HG02678 (cell line): ENCODE data around the gene ARL8A.
"Not testable (repeated sequence)": the region's sequence is repeated elsewhere in the genome, so short reads cannot be mapped to it uniquely, and the experiment has no call there.

Source experiments
- ATAC-seq: cut with Tn5 transposase; IDR thresholded peaks from one replicate; pipeline ENCODE4 v1.9.1; 2021; ENCODE audit warnings: mild to moderate bottlenecking, moderate library complexity; ENCODE audit not compliant: unreplicated experiment

Gene ARL8A

DNA sequence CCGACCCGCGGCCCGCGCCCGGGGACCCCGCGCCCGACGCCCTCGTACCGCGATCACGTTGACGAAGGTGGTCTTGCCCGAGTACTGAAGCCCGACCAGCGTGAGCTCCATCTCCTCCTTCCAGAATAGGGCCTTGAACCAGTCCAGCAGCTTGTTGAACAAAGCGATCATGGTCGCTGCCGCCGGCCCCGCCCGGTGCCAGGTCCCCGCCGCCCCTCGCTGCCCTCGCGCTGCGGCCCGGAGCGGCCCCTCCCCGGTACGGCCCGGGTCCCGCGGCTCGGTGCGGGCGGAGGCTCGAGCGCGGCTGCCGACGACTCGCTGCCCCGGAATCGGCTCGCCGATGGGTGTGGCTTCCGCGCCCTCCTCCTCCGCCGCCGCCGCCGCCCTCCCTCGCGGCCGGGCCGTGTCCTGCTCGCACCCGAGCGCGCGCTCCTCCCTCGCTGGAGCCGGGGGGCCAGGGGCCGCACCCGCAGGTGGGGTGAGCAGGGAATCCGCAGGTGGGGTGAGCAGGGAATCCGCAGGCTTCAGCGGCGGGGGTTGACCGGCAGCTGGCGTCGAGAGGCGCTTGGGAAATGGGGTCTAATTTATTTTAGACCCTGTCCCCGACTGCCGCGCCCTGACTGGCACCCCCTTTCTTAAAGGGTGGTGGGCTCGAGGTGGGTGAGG, at the start of gene ARL8A:
Gene ARL8A (minus strand): TSS at position 336 of the 666 bp plus-strand sequence. CDS start 165 bp downstream, at position 171.
- ATAC-seq, result peak; percentile 68

DNA sequence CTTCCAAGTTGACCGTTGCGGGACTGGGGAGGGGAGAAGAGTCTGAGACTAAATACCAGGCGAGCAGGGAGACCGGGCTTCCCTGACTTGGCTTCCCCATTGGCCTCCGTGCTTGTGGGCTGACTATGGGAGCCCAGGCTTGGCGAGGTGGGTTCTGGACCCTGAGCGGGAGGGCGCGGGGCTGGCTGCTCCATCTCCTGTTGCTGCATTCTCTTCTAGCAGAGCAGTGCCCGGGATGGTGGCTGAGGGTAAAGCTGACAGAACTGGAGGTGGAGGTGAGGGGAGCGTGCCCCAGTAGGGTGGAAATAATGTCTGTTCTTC, 49.8 kb upstream of the ARL8A start:
- no peak for ATAC-seq

DNA sequence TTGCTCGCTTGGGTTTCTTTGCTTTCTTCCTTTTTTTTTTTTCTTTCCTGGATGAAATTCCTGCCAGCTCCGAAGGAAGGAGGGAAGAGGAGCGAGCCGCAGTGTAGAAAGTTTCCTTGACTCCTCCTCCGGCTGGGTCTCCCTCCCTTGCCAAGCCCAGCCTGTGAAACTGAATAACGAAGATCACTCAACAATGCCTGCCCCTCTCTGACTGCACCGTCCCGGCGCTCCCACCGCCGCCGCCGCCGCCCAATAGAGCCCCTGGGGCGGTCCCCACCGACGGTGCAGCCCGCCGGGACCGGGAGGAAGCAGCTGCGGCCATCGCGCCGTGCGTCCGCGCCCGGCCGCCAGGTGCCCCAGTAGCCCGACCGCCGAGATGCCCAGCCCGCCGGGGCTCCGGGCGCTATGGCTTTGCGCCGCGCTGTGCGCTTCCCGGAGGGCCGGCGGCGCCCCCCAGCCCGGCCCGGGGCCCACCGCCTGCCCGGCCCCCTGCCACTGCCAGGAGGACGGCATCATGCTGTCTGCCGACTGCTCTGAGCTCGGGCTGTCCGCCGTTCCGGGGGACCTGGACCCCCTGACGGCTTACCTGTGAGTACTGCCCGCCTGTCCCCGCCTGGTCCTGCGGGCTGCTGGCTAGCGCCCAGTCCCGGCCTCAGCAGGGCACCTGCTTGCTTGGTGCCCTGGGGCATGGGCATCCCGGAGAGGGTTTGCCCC, 49.2 kb upstream of the ARL8A start, which contains the start of gene LGR6:
Gene LGR6 (plus strand): TSS at position 186 of the 714 bp plus-strand sequence. CDS start 191 bp downstream, at position 377.
- no peak for ATAC-seq

DNA sequence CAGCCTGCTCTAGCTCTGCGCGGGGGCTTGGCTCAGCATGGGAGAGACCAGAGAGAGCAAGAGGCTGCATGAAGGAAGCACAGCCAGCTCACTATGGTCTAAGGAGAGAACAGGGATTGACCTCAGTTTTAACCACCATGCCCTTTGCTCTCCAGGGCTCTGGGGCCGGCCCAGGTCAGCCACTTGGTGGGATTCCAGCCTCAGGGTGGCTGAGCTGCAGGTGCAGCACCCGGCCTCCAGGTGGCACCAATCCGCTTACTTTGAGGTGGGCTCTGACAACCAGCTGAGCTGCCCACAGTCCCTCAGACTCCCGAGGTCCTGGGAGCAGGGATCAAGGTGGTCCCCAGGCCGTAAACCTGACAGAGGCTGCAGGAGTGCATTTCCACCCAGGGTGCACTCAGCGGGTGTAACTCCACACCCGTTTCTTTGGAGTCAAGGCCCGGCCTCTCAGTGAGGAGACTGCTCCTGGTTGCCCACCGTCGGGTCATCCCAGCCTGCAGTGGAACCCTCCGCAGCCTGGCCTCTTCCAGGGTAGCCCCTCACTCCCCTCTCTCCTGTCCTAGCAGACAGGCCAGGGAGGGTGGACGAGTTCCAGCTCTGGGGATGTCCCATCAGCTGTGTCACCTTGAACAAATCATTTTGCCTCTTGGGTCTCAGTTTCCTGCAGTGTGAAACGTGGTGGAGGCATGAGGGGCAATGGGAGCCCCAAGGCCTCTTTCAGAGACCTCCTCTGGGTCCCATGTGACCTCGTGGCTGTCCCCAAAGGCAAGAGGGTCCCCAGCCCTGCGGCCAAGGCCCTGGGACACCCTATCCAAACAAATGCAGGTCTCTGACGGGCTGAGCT, 48.5 kb upstream of the ARL8A start:
- no peak for ATAC-seq

DNA sequence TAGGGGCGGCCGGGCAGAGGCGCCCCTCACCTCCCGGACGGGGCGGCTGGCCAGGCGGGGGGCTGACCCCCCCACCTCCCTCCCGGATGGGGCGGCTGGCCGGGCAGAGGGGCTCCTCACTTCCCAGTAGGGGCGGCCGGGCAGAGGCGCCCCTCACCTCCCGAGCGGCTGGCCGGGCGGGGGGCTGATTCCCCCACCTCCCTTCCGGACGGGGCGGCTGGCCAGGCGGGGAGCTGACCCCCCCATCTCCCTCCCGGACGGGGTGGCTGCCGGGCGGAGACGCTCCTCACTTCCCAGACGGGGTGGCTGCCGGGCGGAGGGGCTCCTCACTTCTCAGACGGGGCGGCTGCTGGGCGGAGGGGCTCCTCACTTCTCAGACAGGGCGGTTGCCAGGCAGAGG, 46.9 kb upstream of the ARL8A start:
- ATAC-seq, result not testable (repeated sequence)

DNA sequence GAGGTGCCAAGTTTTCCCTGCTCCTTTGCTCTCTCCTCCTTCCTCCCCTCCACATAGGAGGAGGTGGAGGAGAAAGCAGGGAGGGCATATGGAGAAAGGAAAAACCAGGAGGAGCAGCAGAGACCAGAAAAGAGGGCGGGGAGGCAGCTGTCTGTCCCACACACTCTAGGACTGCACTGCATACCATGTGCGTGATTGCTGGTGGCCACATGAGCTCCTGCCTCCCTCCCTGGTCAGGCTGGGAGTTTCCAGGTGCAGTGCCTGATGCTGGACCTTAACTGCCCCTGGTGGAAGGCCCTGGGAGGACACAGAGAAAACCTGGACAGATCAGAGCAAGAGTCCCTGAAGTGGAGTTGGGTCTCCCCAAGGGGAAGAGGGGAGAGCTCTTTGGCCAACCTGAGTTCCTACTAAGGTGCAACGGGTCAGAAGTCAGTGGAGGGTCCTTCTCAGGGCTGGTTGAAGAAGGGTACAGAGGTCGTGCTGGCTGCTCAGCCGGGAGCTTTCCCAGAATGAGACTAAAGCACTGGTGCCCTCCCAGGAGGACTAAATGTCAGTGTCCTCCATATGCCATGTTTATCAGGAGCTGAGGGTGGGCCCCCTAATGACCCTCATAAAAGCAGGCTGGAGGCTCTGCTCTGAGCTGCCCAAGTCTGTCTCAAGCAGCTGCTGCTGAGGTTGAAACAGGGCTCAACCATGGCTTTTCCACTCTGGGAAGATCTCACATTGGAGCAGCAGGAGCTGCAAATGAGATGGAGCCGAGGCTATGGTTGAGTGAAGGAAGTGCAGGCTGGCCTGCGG, 45.6 kb upstream of the ARL8A start:
- ATAC-seq, result no peak

DNA sequence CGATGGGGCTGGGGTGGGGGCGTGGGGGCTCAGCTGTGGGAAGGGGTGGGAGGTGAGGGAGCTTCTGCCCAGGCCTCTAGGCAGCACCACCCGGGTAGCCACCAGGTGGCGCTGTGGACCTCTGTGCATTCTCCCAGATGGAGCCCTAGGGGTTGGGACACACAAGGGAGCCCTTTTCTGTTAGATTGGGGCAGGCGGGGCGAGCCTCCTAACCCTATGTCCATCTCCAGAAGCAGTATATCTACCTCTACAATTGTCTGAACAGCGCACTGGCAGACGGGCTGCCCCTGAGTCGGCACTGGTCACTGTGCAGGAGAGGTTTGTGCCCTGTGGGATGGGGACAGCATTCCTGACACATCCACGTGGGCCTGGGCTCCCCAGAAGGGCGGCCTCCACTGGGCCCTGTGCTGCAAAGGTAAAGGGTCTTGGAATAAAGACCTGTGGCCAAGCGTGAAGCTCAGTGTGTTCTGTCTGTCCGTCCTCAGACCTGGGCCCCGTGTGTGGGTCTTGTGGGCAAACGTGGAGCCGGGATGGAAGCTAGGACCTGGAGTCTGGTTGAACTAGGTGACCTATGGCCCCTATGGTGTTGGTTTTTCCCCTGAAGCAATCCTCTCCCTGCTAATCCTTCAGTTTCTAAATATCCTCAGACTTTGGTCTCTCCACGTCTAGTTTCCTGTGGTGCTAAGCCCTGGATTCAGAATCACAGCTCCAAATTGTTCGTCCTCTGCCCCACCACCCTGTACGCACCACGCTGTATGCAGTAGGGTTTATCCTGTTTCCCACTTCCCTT, 44.7 kb upstream of the ARL8A start:
- ATAC-seq, result no peak

DNA sequence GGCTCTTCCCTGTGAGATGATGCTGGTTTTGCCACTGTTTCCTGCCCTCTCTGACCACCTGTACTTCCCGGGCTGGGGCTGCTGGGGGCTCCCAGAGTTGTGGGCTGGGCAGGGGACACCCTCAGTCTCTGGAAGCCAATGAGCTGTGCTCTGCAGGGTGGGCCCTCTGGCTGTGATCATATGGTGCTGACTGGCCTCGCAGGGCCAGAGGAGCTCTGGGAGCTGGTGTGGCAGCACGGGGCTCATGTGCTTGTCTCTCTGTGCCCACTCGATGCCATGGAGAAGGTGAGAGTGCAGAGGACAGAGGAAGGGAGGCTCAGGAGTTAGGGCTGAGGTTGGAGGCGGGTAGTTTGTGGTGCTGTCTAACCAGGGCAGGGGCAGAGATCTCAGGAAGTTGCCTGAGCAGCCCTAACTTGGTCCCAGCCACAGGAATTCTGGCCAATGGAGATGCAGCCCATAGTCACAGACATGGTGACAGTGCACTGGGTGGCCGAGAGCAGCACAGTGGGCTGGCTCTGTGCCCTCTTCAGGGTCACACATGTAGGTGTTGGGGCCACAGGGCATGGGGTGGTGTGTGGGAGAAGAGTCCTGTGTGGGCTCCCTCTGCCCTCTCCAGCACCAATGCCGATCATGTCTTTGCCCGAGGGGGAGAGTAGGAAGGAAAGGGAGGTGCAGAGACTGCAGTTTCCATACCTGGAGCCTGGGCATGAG, 43.3 kb upstream of the ARL8A start:
- ATAC-seq, result no peak

DNA sequence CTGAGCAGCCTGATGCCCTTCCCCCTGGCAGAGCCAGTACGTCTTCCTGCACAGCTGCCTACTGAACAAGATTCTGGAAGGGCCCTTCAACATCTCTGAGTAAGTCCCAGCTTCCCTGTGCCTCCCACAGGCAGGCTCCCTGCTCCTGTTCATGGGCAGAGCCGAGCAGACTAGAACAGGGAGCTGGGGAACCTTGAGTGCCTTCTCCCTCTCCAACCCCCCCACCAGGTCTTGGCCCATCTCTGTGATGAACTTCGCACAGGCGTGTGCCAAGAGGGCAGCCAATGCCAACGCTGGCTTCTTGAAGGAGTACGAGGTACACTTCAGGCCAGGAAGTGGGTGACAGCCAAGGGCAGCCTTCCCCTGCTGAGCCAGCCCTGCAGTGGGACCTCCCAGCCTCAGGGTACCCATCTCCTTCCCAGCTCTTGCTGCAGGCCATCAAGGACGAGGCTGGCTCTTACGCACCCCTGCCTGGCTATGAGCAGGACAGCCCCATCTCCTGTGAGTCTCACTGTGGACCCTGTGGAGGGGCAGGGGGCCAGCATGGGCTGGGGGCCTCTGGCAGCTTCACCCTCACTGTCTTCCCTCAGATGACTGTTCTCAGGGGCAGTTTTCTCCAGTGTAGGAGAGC, 42.6 kb upstream of the ARL8A start:
- ATAC-seq, result no peak

DNA sequence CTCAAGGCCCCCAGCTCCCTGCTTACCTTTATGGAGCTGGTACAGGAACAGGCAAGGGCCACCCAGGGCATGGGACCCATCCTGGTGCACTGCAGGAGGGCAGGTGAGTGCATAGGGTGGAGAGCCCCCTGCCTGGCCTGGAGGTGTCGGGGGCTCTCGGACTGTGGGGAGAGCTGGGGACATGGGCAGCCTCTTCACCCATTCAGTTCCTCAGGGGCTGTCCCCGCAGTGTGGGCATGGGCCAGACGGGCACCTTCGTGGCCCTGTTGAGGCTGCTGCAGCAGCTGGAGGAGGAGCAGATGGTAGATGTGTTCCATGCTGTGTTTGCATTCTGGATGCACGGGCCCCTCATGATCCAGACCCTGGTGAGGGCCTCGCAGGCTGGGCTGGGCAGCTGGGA, 41.8 kb upstream of the ARL8A start:
- no peak for ATAC-seq

DNA sequence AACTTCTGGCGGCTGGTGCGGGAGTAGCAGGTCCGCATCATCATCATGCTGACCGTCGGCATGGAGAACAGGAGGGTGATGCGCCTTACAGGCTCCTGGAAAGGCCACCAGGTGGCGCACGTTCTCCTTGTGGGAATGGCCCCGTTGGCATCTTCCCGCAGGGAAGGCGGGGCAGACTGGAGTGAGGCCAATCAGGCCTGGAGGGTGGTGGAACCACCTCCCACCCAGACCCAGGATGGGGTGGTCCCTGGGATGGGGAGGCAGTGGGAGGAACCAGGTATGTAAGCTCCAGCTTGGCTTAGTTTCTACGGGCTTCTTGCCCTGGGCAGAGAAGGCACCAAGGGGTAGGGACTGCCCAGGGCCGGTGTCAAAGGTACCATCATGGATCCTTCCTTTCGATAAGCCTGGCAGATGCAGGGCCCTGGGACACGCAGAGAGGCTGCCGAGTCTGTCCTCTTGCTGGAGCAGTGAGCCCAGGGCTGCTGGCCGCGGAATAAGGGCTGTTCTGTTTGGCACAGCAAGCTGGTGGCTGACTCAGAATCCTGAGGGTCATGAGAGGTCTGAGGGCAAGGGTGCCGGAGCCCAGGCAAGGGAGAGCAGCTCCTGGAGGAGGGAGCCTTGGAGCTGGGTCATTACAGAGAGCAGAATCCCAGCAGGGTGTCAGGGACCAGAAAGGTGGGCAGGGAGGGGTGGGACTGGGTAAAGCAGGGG, 40.4 kb upstream of the ARL8A start:
- ATAC-seq, result no peak

DNA sequence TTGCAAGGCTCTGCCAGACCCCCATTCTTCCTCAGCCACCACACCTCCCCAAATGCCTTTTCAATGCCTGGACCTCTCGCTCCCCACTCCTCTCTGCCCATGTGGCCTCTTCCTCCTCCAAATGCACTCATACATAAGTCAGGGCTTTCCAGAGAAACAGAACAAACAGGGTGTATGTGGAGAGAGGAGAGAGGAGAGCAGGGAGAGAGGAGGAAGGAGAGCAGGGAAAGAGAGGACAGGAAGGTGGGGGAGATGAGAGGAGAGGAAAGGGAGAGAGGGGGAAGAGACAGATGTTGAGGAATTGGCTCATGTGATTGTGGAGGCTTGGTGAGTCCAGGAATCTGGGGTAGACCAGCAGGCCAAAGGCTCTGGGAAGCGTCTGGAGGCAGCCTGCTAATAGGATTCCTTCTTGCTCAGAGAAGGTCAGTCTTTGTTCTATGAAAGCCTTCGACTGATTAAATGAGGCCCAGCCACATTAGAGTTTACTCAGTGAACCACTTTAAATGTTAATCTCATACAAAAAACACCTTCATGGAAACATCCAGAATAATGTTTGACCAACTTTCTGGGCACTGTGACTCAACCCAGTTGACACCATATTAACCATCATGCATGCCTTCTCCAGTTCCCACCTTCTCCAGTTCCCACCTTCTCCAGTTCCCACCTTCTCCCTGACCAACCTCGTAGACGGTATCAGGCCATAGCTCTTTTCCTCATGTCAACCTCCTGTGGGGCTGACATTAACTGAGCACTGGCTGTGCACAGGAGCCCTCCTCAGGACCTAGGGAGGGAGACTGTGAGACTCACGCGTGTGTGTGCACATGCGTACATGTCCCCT, 37.7 kb upstream of the ARL8A start:
- ATAC-seq, result no peak

DNA sequence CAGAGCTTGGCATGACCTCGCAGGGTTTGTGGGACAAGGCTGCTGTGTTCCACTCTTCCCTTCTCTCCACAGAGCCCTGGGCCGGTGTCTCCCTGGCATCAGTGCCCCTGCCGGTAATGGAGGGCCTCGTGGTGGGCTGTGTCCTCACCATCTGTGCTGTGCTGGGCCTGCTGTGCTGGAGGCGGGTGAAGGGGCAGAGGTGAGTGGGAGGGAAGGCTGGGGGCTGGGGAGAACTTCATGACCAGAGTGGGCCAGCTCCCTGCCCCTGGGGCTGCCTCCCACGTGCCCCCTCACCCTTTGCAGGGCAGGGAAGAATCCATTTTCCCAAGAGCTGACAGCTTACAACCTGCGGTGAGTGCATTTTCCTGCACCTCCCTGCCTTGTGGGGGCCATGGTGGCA, 37.0 kb upstream of the ARL8A start:
- no peak for ATAC-seq

DNA sequence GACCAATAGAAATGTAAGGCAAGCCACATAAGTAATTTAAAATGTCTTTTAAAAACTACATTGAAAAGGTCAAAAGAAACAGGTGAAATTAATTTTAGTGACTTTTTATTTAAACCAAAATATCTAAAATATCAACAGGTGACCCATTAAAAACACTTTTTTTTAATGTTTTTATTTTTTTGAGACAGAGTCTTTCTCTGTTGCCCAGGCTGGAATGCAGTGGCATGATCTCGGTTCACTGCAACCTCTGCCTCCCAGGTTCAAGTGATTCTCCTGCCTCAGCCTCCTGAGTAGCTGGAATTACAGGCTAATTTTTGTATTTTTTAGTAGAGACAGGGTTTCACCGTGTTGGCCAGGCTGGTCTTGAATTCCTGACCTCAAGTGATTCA, 36.2 kb upstream of the ARL8A start:
- ATAC-seq, result not testable (repeated sequence)

DNA sequence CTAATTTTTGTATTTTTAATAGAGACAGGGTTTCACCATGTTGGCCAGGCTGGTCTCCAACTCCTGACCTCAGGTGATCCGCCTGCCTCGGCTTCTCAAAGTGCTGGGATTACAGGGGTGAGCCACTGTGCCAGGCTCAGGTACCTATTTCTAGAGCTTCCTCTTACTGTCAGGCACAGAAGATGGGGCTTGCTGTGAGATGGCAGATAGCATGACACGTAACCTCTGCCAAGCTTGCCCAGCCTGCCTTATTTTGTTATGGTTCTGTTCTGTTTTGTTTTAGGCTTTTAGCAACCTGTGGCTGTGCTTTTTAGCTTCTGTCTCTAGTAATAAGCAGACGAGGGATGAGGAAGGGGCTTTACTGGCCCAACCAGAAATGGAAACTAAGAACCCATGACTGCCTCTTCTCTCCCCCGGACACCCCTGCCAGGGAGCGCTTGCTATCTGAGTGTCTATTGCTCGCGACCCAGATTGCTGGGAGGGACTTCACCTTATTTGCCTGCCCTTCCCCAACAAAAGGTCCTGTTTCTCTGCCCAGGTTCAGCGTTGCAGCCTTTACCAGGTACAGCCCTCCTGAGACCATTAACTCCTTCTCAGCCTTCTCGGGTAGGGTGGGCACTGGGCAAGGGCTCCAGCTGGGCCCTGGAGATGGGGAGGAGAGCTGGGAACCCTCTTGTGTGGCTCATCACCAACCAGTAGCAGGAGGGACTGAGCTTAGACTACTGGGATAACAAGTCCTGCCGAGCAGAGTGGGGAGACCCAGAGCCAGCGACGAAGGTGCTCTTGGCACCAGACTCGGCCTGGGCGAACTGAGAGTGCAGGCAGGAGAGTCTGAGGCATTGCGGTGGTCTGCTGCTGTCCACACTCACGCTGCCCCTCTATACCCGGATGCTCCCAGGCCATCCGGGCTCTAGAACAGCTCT, 35.6 kb upstream of the ARL8A start:
- ATAC-seq, result no peak
